Thyroid gland (tissue), 4 donors: ENCODE measurements around the gene METTL4.

Experiments used
- POLR2A ChIP-seq, 2 donors: fragments of 450-650 bp; IDR thresholded peaks; one replicate each; pipeline ENCODE4 v1.6.1; 2017; ENCODE audit warnings: antibody characterized with exemption in 2 of 2, mild to moderate bottlenecking in 2 of 2, moderate library complexity in 1 of 2
- TF ChIP-seq, protein P1 (sequence below), 6 experiments: fragments of 200-600 bp in 3 of 6; fragments of 450-650 bp in 3 of 6; sonication (generic) in 3 of 6; IDR thresholded peaks; one replicate each; pipeline ENCODE4 v1.5.1; 2016 to 2019; ENCODE audit warnings: antibody characterized with exemption in 6 of 6, mild to moderate bottlenecking in 2 of 6, inconsistent platforms in 1 of 6, moderate library complexity in 1 of 6

DNA sequence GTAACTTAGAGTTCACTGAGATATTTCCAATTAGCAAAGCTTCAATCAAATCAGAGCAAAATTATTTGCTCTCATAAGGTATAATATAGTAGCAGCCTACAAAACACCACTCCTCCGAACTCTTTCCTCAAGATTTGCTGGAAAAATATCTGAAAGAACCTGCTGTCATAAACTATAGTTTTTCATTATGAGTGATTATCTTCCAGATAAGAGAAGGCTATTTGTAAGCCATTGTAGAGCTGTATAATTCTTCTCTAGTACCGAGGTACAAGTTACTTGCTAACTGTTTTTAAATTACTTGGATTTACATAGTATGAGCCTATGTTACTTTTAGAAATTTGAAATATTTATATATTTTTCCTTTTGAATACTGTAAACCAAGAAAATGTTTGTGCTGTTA, 2.1 kb upstream of the METTL4 start:
- TF ChIP-seq, protein P1, sequence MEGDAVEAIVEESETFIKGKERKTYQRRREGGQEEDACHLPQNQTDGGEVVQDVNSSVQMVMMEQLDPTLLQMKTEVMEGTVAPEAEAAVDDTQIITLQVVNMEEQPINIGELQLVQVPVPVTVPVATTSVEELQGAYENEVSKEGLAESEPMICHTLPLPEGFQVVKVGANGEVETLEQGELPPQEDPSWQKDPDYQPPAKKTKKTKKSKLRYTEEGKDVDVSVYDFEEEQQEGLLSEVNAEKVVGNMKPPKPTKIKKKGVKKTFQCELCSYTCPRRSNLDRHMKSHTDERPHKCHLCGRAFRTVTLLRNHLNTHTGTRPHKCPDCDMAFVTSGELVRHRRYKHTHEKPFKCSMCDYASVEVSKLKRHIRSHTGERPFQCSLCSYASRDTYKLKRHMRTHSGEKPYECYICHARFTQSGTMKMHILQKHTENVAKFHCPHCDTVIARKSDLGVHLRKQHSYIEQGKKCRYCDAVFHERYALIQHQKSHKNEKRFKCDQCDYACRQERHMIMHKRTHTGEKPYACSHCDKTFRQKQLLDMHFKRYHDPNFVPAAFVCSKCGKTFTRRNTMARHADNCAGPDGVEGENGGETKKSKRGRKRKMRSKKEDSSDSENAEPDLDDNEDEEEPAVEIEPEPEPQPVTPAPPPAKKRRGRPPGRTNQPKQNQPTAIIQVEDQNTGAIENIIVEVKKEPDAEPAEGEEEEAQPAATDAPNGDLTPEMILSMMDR (IDR thresholded peaks at IDR 0.05) = no peak
- TF ChIP-seq POLR2A (IDR thresholded peaks at IDR 0.05) = no peak
